HG03520 (cell line): Measurements from ENCODE around the gene SYT14.
"Not testable (repeated sequence)": the region's sequence is repeated elsewhere in the genome, so short reads cannot be mapped to it uniquely, and the experiment has no call there.

Experiments
- ATAC-seq: cut with Tn5 transposase; IDR thresholded peaks from one replicate; pipeline ENCODE4 v1.9.1; 2021; ENCODE audit warnings: mild to moderate bottlenecking, moderate library complexity; ENCODE audit not compliant: unreplicated experiment

Gene SYT14

GRCh38 chr1:210099921-210100320 lies 161.9 kb downstream of the SYT14 start:
- no peak for ATAC-seq

DNA sequence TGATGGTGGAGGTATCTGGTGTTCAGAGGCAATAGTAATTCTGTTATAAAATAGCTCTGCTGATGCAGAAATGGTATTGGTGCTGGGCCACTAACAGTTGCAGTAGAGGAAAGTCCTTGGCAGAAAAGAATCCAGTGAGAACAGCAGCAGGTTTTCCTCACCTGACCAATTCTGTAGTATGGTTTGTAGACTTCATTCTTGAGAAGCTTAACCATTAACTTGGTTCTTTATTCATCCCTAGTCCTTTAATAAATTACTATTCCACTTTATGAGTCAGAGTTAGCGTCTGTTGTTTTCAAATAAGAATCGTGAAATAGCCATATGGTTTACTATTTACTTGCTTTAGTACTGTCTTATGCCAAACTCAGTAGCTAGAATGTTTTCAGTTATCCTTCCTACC lies 166.1 kb downstream of the SYT14 start:
- ATAC-seq = no peak

DNA sequence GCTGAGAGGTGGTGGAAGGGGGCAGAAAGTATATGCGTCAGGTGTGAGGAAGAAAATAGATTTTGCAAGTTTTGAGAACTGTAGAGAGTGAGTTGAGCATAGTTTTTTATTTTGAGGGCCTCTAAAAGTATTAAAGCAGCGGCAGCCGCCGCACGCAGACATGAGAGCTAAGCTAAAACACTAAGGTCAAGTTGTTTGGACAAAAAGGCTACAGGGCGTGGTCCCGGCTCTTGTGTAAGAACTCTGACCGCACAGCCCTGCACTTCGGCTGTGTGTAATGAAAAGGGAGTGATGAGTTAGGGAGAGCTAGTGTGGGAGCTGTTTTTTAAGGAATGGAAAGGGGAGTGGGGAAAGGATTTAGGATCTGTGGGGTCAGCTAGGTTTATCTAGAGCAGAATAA lies 174.9 kb downstream of the SYT14 start:
- ATAC-seq = not testable (repeated sequence)

GRCh38 chr1:210117198-210117597 lies 179.2 kb downstream of the SYT14 start:
- no peak for ATAC-seq

DNA sequence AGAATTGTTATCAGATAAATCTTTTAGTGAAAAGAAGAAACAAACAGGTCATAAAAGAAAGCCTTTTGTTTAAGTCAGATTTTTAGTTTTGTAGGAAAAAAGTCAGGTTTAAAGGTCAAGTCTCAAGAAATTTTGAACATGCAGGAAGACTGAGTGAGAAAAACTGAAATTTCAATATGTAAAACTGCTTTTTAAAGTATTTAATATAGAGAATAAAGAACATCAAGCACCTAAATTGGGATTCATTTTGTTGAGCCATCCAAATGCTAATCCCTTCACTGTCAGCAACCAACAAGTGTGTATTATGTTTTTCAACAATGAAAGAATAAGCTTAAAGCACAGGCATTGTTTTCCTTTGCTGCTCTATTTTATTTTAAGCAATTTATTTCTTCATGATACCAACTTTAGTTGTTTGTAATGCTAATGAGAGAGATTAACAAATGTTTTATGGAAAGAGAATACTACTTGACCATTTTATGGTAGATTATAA lies 179.7 kb downstream of the SYT14 start:
- no peak for ATAC-seq

- no peak for ATAC-seq
Observed at GRCh38 chr1:210123383-210123782, 185.4 kb downstream of the SYT14 start.

DNA sequence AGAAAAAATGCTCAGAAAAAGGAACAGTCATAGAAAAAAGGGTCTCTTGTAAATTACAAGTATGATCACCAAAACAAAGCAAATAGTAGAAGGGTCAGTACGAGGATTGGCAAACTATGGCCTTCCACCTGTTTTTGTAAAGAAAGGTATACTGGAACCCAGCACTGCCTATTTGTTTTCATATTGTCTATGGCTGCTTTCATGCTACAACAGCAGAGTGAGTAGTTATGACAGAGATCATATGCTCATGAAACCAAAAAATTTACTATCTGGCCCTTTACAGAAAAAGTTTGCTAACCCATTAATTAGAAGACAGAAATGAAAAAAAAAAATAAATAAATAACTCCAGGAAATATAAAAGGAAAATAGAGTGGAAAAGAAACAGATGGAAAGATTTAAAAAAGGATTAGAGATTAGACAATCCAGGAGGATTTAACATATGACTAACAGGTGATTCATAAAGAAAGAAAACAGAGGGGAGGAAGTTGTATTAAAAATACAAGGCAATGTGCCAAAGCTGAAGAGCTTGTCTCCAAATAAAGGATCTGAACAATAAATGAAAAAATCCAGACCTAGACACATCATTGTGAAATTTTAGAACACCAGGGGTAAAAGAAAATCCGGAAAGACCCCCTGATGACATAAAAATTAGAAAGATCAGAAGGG lies 186.0 kb downstream of the SYT14 start:
- no peak for ATAC-seq

DNA sequence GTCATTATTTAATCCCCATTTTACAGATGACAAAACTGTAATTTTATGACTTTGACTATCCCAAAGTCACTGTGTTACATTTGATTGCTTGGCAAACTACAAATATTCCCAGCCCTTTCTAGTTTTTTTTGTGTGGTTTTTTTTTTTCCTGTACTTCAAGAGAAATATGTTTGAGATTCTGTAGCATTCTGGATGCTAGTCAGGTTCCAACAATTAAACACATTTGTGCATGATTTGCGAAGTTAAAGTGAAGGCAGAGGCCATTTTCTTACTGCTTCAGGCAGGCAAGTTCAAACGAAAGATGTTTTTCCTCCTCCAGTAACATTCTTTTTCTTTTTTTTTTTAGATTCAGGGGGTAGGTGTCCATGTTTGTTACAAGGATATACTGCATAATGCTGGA lies 186.7 kb downstream of the SYT14 start:
- ATAC-seq = no peak

DNA sequence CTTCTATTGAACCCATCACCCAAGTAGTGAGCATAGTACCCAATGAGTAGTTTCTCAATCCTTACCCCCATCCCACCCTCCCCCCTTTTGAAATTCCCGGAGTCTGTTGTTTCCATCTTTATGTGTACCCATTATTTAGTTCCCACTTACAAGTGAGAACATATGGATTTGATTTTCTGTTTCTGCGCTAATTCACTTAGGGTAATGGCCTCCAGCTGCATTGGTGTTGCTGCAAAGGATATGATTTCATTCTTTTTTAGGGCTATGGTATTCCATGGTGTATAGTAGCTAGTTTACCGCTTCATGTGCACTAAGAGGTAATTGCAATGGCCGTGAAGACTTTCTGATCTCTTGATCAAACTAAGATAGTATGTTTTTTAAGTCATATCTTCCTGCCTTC lies 187.1 kb downstream of the SYT14 start:
- ATAC-seq = no peak

- no peak for ATAC-seq
Observed at GRCh38 chr1:210129092-210129491, 191.1 kb downstream of the SYT14 start.

DNA sequence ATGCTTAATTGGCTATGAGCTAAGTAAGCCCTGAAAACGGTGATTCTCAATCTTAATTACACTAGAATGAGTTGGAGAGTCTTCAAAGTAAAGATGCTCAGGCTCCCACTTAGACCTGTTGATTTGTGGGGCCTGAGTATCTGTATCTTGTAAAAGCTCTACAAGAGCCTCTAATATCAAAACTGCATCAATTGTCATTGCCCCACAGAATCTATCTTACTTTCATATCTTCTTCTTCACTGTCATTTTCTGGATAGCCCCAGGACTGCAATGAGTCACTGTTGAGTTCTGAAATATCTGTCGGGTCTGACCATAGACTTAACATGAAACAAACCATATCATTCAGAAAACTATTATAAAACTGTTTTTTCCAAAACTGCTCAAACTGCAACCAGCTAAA lies 191.7 kb downstream of the SYT14 start:
- ATAC-seq = peak; percentile 81

GRCh38 chr1:210132582-210132981 lies 194.6 kb downstream of the SYT14 start:
- ATAC-seq = no peak

DNA sequence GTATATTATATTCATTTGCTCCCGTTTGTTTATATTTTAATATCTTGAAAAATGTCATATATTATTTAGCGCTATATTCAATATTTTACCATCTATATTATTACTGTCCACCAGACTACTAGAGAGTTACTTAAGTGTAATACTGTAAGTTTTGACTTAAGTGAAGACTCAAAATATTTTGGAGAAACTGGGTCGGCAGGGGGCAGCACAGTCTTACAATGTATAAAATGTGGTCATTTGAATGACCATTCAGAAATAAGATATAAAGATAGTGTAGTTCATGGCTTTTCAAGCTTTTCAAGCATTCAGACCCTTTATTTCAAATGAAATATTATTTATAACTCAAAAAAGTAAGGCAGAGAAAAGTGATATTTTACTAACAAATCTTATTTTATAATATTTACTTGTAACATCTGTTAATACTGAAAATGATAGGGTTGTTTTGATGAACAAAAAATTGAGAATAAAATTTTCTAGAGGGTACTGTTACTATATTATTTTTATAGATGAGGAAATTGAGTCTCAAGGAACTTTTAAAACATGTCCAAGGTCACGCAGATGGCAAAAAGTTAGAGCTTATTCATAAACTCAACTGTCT lies 205.5 kb downstream of the SYT14 start:
- no peak for ATAC-seq

DNA sequence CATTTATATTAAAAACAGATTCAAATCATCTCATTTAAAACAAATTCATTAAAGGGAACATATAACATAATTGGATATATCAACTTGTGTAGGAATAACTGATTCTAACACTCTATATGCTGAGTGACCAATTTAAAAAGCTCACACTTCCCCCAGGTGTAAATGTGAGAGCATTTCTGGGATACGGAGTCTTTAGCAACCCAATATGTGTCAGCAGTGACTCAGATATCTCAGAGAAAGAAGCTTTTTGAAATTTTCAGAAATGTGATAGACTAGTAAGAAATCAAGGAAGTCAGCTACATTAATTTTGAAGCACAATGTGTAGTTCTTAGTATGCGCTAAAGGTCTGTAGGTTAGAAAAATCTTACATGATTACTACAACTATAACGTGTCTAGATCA lies 206.7 kb downstream of the SYT14 start:
- no peak for ATAC-seq

- no peak for ATAC-seq
Observed at GRCh38 chr1:210151052-210151672, 213.1 kb downstream of the SYT14 start.

DNA sequence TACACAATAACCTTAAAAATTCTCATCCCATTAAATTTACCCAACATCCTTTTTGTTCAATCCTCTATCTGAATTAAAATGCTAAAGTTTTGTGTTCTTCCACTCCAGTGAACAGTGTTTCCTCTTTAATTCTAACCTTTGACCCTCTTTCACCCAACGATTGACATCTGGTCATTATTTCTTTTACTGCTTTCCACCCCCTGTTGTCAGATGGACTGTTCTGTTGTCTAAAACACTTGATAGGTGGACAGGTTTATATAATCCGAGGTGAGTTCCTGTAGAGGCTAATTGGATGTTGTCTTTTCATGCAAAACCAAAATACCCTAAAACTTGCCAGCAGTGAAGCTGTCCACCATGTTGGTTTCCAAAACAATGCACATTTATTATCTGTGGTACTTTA lies 221.2 kb downstream of the SYT14 start:
- ATAC-seq = no peak

DNA sequence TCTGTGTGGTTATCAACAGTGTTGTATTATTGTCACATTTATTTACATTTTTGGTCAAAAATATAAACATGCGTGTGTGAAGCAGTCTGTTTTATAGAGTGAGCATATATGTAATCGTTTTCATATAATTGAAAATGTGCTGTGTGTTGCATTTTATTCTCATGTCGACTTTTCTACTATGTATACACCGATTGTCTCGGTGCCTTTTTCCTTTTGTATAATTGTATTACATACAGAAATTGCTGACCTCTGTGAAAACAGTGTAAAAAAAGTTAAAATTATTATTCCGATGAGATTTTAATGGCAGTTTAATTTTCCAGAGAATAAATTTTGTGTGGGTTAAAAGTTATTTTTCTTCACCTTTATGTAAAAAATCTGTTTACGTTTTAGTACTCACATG lies 232.2 kb downstream of the SYT14 start:
- no peak for ATAC-seq

- no peak for ATAC-seq
Observed at GRCh38 chr1:210174133-210174532, 236.1 kb downstream of the SYT14 start.

GRCh38 chr1:210185063-210185462 lies 247.0 kb downstream of the SYT14 start:
- ATAC-seq = no peak

DNA sequence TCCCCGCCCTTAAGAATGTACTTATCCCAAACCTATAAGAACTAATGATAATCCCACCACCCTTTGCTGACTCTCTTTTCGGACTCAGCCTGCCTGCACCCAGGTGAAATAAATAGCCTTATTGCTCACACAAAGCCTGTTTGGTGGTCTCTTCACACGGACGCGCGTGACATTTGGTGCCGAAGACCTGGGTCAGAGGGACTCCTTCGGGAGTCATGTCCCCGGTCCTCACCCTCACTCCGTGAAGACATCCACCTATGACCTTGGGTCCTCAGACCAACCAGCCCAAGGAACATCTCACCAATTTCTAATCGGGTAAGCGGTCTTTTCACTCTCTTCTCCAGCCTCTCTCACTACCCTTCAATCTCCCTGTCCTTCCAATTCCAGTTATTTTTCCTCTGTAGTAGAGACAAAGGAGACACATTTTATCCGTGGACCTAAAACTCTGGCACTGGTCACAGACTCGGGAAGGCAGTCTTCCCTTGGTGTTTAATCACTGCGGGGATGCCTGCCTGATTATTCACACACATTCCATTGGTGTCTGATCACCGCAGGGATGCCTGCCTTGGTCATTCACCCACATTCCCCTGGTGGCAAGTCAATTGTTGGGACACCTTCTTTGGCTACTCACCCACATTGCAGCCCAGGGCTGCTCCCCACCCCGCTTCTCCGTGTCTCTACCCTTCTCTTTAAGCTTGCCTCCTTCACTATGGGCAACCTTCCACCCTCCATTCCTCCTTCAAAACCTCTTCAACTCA lies 250.0 kb downstream of the SYT14 start:
- not testable (repeated sequence) for ATAC-seq

DNA sequence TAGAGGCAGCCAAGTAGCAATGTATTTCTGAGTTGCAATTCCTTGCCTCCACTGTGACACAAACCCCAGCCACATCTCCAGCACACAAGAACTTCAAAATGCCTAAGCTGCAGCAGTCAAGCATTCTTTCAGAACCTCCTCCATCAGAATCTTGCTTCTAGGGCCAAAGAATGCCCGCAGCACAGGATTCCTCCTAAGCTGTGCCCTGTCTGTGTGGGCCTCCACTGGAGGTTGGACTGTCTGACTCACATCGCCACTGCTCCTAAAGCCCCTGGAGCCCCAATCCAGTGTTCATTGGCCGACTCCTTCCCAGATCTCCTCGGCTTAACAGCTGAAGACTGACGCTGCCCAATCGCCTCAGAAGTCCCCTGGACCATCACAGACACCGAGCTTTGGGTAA lies 251.4 kb downstream of the SYT14 start:
- ATAC-seq = no peak
